Stomach (tissue), 9 donors: ENCODE results near the gene PLK5. TPM values are rescaled to one million over a fixed set of nuclear protein-coding genes. Genes with fewer than 3 reads are reported as not detected.
A peak's percentile ranks its signal among the peaks of the same experiment; 100 is the strongest.

Source experiments
- DNase-seq, 2 donors: peaks; one replicate each; pipeline versions ENCODE4 v3.0.0 to v3.0.0-alpha.2; 2013 to 2019
- H3K27ac ChIP-seq, 5 donors: fragments of 200-600 bp in 4 of 5; sonication (generic) in 4 of 5; one replicate each; pipeline ENCODE4 v1.5.1; 2013 to 2019; ENCODE audit warnings: mild to moderate bottlenecking in 1 of 5, moderate library complexity in 1 of 5
- H3K27me3 ChIP-seq, 3 donors: fragments of 200-600 bp; sonication (generic); one replicate each; pipeline ENCODE4 v1.5.1; 2017 to 2019; ENCODE audit warnings: mixed run types in 1 of 3
- H3K36me3 ChIP-seq, 4 donors: fragments of 200-600 bp; sonication (generic); 1 replicate in 3 of 4; 2 replicates in 1 of 4; pipeline ENCODE4 v1.5.1; 2016 to 2019
- H3K4me1 ChIP-seq, 4 donors: fragments of 200-600 bp; sonication (generic); one replicate each; pipeline ENCODE4 v1.5.1; 2016 to 2019
- H3K4me3 ChIP-seq, 4 donors: fragments of 200-600 bp; sonication (generic) in 3 of 4; one replicate each; pipeline ENCODE4 v1.5.1; 2016 to 2019; ENCODE audit warnings: mild to moderate bottlenecking in 1 of 4
- H3K9me3 ChIP-seq, 4 donors: fragments of 200-600 bp; sonication (generic); one replicate each; pipeline ENCODE4 v1.5.1; 2016 to 2019
- CTCF ChIP-seq, 7 experiments: fragments of 450-650 bp in 4 of 7; fragments of 200-600 bp in 3 of 7; sonication (generic) in 3 of 7; IDR thresholded peaks; one replicate each; pipeline ENCODE4 v1.5.1; 2016 to 2019; ENCODE audit warnings: antibody characterized with exemption in 7 of 7, control low read depth in 2 of 7, mild to moderate bottlenecking in 1 of 7
- EP300 ChIP-seq: sonication (generic); formaldehyde crosslinking; IDR thresholded peaks from one replicate; pipeline ENCODE4 v1.6.1; 2017; ENCODE audit warnings: antibody characterized with exemption
- POLR2A ChIP-seq, 4 donors: fragments of 450-650 bp; IDR thresholded peaks; one replicate each; pipeline ENCODE4 v1.6.1; 2016; ENCODE audit warnings: antibody characterized with exemption in 4 of 4, control low read depth in 2 of 4, mild to moderate bottlenecking in 1 of 4, moderate library complexity in 1 of 4
- POLR2AphosphoS5 ChIP-seq, 3 donors: sonication (generic); formaldehyde crosslinking; IDR thresholded peaks; one replicate each; pipeline ENCODE4 v1.6.1; 2016; ENCODE audit warnings: antibody characterized with exemption in 3 of 3
- WGBS, 5 donors: extraction: QIAGEN DNeasy Blood & Tissue Kit in 3 of 5; methylation state at CpG; one replicate each; pipeline versions ENCODE4 v1.1.5 to v1.1.7; 2013 to 2018; 5-methylcytosine and 5-hydroxymethylcytosine counted together
- intact Hi-C: fragments of 100-400 bp; cut with DNase I; formaldehyde crosslinking; loops from one replicate; pipeline ENCODE4 v1.15.1; 2023; ENCODE audit warnings: low total_unique reads
- polyA plus RNA-seq, 3 donors: library from polyadenylated mRNA; stranded (reverse); fragments of 200-250 nt; gene quantifications; one replicate each; pipeline ENCODE4 v1.2.3, GENCODE V29; 2013
- total RNA-seq, 5 donors: library from RNA; depleted of rRNA; stranded (reverse); fragments of >200 nt; gene quantifications; one replicate each; pipeline versions ENCODE4 v1.1.0 to v1.2.3, GENCODE V29; 2014 to 2016
- donor health status: healthy with polysubstance abuse.
- donor health status: Bipolar disorder and iron deficiency.
- donor health status: healthy.

The PLK5 gene
- total and polyA plus RNA-seq, 8 donors = 0.12 to 0.80 TPM; not detected in 6

- intact Hi-C loops = no loop called here
- Histone ChIP-seq H3K36me3 (peaks cover 0 to 32% (median 27%) of the 10 kb centered on the region in 4 donors), H3K27me3 (peaks cover 0 to 23% (median 1%) of the 10 kb centered on the region in 3 donors), H3K4me3 (peak within 1 kb of the TSS; percentile 85 to 99 (median 94)), H3K9me3 (no peaks in the 10 kb centered on the region), H3K27ac (peak within 1 kb of the TSS; percentile 79 to 89 (median 82)), H3K4me1 (peaks cover 20 to 33% (median 28%) of the 10 kb centered on the region in 4 donors)
- 0 to 1% (median 0%) methylated on average over 24 to 71 of the region's 71 CpGs for WGBS, 5 donors
- peak; percentile 81 to 97 (median 81) for TF ChIP-seq POLR2AphosphoS5 (IDR thresholded peaks at IDR 0.05)
- TF ChIP-seq CTCF (IDR thresholded peaks at IDR 0.05) = no peak
- TF ChIP-seq POLR2A (IDR thresholded peaks at IDR 0.05) = no peak
- peak; percentile 95 to 97 for DNase-seq
These were observed 44.8 kb upstream of the PLK5 start, which contains the start of gene C19orf25 for GRCh38 chr19:1478934-1479707. Gene C19orf25 (minus strand): TSS chr19:1479215. CDS start chr19:1478903, 312 bp downstream.

GRCh38 chr19:1481224-1481892 is 42.5 kb upstream of the PLK5 start:
- DNase-seq = no peak
- WGBS, 5 donors = 77 to 92% (median 80%) methylated on average over 17 to 26 of the region's 26 CpGs
- H3K36me3 ChIP-seq = peaks cover 0 to 10% (median 5%) of the 10 kb centered on the region in 4 donors
- TF ChIP-seq POLR2AphosphoS5 (IDR thresholded peaks at IDR 0.05) (no peak), EP300 (no peak), POLR2A (IDR thresholded peaks at IDR 0.05) (no peak), CTCF (IDR thresholded peaks at IDR 0.05) (no peak)
- no peak overlapping the region for H3K27ac ChIP-seq
- H3K27me3 ChIP-seq = peaks cover 0 to 3% (median 0%) of the 10 kb centered on the region in 3 donors
- intact Hi-C loops = no loop called here
- H3K9me3 ChIP-seq = no peaks in the 10 kb centered on the region
- H3K4me1 ChIP-seq = peaks cover 18 to 29% (median 24%) of the 10 kb centered on the region in 4 donors
- H3K4me3 ChIP-seq = no peak overlapping the region

- Histone ChIP-seq H3K4me3 (no peak overlapping the region), H3K27me3 (no peaks in the 10 kb centered on the region), H3K9me3 (no peaks in the 10 kb centered on the region), H3K4me1 (peaks cover 18 to 26% (median 23%) of the 10 kb centered on the region in 4 donors), H3K36me3 (peaks cover 0 to 6% (median 2%) of the 10 kb centered on the region in 4 donors), H3K27ac (no peak overlapping the region)
- intact Hi-C loops = no loop called here
- TF ChIP-seq POLR2AphosphoS5 (IDR thresholded peaks at IDR 0.05) = no peak
- no peak for TF ChIP-seq EP300
- no peak for TF ChIP-seq CTCF (IDR thresholded peaks at IDR 0.05)
- no peak for TF ChIP-seq POLR2A (IDR thresholded peaks at IDR 0.05)
- WGBS, 5 donors = 88 to 94% (median 90%) methylated on average over 16 to 36 of the region's 36 CpGs
- peak in 1 of 2 donors; percentile 9 for DNase-seq
These were observed 42.0 kb upstream of the PLK5 start for GRCh38 chr19:1481893-1482360.

- no peak overlapping the region for H3K4me3 ChIP-seq
- no peak for TF ChIP-seq CTCF (IDR thresholded peaks at IDR 0.05)
- TF ChIP-seq POLR2A (IDR thresholded peaks at IDR 0.05) = no peak
- TF ChIP-seq EP300 = no peak
- no peak for TF ChIP-seq POLR2AphosphoS5 (IDR thresholded peaks at IDR 0.05)
- H3K4me1 ChIP-seq = peaks cover 18 to 20% (median 20%) of the 10 kb centered on the region in 4 donors
- no peaks in the 10 kb centered on the region for H3K9me3 ChIP-seq
- H3K27ac ChIP-seq = no peak overlapping the region
- 83 to 87% (median 85%) methylated on average over 27 to 37 of the region's 37 CpGs for WGBS, 5 donors
- DNase-seq = peak in 1 of 2 donors; percentile 15
- H3K36me3 ChIP-seq = no peaks in the 10 kb centered on the region
- intact Hi-C loops = no loop called here
- no peaks in the 10 kb centered on the region for H3K27me3 ChIP-seq
These were observed 41.3 kb upstream of the PLK5 start for GRCh38 chr19:1482361-1483130.
